HG03066 (cell line): ENCODE measurements around the gene UBQLN4.
"Not testable (repeated sequence)": the region's sequence is repeated elsewhere in the genome, so short reads cannot be mapped to it uniquely, and the experiment has no call there.

ENCODE experiments used
- ATAC-seq: cut with Tn5 transposase; IDR thresholded peaks from one replicate; pipeline ENCODE4 v1.9.1; 2021; ENCODE audit warnings: low read depth; ENCODE audit not compliant: unreplicated experiment

The UBQLN4 gene

DNA sequence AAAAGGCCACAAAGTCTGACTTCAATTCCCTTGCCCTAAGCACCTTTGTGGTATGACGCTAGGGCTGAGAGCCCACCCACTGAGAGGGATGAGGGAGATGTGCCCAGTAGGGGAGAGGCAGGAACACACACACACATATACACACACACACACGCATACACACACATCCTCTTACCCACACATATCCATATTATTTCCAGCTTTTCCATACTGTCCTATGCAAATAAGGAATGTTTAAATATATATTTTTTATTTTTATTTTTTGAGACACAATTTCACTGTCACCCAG, 10.3 kb upstream of the UBQLN4 start:
- no peak for ATAC-seq

DNA sequence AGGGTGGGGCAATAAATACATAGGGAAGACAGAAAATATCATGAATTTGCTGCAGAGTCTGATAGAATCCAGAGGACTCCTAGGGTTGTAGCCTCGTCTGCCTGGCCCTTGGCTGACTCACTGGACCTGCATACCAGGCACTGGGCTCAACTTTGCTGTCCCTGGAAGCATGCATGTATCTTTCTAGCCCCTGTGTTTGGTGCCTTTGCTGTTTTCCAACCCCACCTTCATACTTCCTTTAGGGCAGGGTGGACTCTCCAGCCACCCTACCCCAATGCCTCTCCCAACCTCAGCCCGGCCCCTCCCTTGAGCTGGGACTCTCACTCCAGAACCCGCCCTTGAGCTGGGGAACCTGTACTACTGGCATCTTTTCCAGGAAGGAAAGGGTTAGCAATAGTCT, 8.6 kb upstream of the UBQLN4 start:
- no peak for ATAC-seq

DNA sequence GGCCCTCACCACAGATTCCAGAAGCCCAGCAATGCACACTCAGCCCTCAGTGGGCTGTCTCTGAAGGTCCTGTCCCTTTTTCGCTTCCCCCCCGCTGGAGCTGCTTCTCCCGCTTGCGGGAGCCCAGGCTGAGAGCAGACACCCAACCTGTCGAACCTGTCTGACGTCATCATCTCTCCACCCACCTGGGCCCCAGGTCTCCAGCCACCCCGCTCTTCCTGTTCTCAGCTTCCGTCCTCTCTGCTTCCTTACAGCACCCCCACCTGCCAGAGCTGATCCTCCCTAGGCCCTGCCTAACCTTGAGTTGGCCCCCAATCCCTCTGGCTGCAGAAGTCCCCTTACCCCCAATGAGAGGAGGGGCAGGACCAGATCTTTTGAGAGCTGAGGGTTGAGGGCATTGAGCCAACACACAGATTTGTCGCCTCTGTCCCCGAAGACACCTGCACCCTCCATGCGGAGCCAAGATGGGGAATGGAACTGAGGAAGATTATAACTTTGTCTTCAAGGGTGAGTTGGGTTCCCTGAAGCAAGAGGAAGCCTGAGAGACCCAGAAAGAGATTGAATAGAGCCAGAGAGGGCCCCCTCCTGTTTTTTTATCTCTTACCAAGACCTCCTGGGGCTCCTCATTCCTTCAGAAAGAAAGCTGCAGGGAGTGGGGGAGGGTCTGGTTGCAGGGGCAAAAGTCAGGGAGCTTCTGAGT, 7.5 kb upstream of the UBQLN4 start, which contains the start of gene RAB25:
Gene RAB25, plus strand, starts transcription at position 224 of the 700 bp plus-strand sequence. Its CDS starts 241 bp downstream, at position 465.
- no peak for ATAC-seq

DNA sequence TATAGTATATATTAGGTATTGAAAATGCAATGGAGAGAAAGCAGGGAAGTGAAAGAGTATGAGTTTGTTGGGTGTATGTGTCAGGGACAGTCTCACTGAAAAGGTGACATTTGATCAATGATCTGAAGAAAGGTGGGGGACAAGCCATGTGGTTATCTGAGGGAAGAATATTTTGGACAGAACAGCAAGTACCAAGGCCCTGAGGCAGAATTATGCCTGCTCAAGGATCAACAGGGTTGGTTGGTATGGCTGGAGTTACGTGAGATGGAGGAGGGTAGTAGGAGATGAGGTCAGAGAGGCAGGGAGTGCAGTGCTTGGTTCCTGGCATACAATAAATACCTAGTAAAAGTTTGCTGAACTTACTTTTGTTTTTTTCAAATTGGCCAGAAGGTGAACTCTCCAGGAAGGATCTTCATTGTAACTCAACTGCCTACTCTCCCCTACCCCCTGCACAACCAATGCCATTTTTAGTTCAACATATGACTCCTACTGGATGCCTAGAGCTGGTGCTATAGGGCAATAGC, 2.8 kb upstream of the UBQLN4 start:
- ATAC-seq: no peak

DNA sequence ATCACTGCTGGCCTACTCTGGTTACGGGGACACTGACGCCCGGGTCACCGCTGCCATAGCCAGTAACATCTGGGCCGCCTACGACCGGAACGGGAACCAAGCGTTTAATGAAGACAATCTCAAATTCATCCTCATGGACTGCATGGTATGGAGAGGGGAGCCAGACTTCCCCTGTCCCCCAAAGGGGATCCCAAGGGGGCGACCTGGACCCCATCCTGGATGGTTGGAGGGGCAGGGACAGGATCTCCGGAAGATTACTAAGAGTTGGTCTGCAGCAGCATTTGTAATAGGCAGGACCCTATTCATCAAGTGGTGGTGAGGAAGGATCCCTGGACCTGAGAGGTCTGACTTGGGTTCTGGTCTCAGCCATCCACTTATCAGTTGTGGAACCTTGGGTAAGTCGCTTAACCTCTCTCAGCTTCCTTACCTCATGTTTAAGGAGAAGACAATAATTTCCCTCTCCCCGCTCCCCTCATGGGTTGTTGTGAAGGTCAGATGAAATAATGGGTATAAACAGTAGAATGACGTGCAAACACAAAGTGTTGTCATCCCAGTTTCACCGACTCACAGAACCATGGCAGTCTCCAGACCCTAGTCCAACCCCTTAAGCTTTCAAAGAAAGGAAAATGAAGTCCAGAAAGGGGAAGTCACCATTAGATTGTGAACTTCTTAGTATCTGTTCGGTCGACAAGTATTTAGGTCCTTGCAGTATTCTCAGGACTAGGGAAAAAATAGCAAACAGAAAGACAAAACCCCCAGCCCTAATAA, 1.9 kb upstream of the UBQLN4 start:
- ATAC-seq: no peak

DNA sequence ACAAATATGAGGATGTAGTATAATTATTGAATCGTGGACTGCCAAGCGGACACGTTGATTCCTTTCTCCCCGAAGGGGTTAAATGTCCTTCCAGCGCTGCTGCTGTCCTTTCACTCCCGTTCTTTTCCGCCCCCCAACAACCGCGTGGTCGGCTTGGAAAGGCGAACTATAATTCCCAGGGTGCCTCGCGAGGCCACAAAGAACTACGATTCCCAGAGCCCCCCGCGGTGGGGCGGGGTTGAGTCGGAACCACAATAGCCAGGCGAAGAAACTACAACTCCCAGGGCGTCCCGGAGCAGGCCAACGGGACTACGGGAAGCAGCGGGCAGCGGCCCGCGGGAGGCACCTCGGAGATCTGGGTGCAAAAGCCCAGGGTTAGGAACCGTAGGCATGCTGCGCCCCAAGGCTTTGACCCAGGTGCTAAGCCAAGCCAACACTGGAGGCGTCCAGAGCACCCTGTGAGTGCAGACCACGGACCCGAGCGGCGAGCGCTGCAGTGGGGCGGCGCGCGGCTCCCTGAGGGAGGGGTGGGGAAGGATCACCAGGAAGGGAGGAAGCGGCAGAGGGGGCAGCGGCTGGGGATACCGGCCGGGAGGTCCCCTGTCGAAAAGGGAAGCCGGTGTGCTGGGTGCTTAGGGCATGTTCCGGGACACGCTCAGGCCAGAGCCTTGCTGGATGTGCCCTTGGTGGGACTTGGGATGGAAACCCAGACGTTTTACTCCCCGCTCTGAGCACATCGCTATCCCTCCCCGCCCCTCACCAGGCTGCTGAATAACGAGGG, 1.1 kb upstream of the UBQLN4 start, which contains the start of gene LAMTOR2:
Gene LAMTOR2, plus strand, starts transcription at position 283 of the 781 bp plus-strand sequence. Its CDS starts 108 bp downstream, at position 391.
- peak; percentile 80 for ATAC-seq

DNA sequence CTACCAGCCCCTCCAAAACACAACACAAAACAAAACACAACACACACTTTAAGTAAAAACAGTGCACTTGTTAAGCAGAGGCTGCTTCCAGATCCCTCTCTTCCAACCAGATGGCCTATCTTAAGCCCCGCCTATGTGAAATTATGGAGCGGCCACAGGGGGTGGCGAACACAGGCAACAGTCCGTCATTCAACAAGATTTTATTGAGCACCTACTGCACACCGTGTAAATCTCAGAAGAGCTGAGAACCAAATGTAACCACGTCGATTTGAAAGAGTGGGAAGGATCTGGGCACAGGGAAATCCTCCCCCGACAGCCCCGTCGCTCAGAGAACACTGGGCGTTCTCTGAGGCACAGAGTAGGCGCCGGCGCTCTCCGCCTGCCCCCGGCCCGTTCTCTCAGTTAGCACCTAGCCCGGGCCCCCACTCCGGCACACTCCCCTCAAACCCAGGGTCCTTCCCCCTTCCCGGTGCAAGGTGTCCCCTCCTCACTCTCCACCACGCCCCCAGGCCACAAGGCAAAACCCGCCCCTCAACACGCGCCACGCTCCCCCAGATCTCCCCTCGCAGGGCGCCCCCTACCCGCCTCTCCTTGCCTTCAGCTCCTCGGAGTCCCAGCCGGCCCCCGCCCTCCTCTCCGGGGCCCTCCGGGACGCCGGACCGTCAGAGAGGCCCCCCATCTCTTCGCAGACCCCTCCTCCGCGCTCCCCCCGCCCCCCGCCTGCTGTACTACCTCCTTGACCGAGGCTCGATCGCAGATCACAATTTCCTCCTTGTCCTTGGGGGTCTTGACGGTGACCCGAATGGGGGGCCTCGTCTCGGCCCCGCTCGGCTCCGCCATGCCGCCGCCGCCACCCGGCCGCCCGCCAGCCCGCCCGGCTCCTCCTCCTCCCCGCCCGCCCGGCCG, 483 bp downstream of the UBQLN4 start:
- ATAC-seq: no peak

DNA sequence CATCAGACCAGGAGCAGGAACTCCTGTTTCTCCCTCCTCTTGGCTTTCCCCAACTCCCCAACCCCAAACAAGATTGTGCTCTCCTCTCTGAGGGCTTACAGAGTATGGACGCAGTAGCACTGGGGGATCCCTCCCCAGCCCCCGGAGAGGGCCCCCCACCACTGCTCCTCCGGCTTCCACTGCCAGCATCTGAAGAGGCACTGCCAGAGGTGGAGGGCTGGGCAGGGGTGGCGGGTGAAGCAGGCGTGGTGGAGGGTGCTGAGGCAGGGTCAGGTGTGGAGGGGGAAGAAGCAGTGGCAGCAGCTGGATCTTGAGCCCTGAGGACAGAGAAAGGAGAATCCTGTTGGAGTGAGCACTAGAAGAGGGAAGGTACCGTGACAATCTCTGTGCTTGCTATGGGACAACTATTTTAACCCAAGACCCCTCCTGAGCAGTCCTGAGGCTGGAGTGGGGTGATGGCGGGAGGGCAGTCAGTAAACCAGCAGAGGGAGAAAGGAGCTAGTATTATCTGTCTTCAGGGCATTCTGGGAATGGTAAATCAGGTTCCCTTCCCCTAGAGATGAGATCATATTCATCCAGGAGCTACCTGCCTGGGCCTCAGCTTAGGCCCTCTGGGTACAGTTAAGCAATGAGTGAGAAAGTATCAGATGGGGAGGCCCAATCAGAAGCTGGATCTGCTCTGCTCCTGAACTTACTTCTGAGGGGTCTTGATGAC, 2.4 kb downstream of the UBQLN4 start:
- no peak for ATAC-seq

DNA sequence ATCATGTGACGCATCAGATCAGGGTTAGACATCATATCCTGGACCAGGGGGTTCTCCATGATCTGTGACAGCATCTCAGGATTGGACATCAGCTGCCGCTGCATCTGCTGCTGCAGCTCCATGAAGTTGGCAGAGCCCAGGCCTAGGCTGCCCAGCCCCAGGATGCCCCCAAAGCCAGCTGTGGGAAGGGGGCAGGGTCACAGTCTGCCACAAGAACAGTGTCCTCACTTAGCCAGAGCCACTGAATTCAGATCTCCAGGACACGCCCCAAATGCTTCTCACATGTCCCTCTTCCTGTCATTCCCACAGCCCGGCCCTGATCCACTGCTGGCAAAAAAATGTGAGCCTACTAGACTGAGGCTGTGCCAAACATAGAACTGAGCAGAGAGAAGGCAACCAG, 3.2 kb downstream of the UBQLN4 start:
- ATAC-seq: no peak

DNA sequence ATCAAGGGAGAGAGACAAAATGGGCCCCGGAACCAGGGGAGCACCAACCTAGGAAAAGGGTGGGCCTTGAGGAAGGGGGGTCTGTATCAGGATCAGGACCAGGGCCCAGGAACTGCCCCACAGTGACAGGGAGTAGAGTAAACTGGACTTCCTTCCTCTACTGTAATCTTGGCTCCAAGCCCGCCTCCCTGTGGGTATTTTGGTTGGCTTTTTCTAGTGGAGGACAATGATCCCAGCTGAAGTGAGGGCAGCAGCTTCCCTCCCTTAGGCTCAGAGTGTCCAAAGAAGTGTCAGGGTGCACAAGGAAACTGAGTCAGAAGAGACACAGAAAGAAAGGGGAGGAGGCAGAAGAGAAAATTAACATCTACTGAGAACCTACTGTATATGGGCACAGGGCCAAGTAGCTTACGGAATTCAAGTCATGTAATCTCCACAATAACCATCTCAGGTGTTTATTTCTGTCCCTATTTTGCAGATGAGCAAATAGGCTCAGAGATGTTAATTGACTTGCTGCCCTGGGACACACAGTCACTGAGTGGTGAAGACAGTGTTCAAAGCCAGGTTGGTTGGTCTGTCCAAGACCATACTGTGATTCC, 4.8 kb downstream of the UBQLN4 start:
- ATAC-seq: no peak

DNA sequence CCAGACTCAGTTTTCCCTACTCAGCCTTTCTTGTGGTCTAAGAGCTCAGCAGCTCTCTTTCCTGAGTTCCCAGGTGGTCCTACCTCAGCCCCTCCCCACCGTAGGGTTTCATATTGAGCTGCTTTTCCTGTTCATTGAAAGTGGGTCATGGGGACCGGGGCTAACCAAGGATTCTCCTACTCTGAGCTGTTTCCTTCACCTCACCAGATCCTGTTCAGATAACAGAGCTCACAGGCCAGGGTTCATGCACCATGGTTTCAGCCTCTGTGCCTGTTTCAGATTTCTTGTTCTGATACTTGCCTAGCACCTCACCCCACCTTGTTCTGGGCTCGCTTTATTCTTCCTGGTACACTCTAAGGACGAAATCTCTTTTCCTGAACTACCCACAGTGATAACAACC, 8.5 kb downstream of the UBQLN4 start:
- no peak for ATAC-seq

DNA sequence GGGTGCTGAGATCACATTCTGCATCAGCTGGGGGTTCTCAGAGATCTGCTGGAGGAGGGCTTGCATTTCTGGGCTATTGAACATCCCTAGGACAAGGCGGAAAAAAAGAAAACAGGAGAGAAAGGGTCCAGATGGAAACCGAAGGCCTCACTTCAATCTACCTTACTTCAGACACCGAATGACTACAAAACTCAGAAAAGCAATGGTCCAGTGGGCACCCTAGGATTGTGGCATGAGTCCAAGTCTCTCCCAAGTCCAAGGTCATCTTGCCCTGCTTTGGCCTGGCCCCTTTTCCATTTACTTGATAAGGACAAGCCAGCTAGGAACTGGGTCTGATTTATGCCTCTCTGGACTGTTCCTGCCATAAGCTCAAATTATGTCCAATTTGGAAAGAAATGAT, 10.8 kb downstream of the UBQLN4 start:
- ATAC-seq: no peak

DNA sequence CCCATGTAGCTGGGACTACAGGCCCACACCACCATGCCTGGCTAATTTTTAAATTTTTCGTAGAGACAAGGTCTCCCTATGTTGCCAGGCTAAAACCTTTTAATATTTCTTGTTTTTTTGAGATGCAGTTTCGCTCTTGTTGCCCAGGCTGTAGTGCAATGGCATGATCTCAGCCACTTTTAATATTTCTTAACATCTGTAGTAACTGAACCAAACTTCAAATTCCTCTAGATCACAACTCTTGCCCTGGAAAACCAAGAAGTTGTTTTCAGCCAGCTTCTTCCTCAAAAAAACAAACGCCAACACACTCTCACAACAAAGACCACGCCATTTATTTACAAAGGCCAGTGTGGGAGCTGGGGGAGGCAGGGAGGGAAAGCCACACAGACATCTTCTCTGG, 18.6 kb downstream of the UBQLN4 start:
- ATAC-seq: not testable (repeated sequence)

DNA sequence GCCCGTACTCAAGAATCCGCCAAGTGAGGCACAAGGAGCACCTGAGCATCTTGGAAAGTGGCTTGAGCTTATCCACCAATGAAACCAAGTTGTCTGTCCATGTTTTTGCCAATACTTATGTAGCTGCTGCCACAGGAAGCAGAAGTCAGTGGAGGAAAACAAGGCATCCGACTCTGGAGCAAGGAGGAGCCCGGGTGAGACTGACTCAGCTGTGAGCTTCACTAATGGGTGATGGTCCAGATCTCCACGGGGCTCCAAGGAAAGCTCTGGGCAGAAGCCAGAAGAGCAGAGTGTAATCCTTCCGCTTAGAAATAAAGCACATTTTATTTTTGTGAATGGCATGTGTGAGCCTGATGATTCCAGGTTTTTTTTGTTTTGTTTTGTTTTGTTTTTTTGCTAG, 20.6 kb downstream of the UBQLN4 start:
- no peak for ATAC-seq

DNA sequence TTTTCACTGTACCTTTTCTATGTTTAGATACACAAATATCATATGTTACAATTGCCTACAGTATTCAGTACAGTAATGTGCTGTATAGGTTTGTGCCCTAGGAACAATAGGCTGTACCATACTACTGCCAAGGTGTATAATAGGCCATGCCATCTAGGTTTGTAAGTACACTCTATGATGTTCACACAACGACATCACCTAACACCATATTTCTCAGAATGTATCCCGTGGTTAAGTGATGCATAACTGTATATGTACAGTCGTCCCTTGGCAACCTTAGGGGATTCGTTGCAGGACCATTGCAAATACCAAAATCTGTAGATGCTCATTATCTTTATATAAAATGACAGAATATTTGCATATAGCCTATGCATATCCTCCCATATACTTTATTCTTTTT, 27.0 kb downstream of the UBQLN4 start:
- no peak for ATAC-seq

DNA sequence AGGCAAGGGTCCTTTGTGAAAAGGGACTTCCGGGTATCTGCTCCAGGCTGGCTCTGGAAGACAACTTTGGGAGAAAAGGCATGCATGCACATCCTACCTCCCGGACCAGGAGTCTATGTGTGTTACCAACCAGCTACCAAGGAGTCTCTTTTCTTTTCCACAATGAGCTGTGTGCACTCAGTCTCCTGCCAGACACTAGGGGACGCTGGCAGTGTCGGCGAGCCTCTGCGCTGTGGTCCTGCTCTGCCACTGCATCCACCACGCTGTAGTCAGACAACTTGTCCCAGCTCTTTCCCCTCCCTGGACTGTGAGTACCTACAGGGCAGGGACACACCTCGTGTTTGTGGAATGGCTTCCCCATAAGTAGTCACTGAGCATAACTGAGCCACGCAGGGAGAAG, 27.7 kb downstream of the UBQLN4 start:
- ATAC-seq: no peak

DNA sequence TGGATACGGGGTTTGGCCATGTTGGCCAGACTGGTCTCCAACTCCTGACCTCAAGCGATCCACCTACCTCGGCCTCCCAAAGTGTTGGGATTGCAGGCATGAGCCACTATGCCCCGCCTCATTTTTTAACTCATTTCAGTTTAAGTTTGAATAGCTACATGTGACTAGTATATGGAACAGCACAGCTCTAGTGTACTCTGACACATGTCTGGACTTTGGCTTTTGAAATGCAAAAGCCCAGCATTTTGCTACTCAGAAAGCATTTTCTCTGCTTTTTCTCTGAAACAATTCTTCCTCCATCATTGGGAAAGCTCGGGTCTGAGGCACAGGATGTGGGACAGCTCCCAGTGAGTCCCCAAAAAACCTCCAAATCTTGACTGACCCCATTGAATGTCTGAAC, 28.8 kb downstream of the UBQLN4 start:
- ATAC-seq: no peak

DNA sequence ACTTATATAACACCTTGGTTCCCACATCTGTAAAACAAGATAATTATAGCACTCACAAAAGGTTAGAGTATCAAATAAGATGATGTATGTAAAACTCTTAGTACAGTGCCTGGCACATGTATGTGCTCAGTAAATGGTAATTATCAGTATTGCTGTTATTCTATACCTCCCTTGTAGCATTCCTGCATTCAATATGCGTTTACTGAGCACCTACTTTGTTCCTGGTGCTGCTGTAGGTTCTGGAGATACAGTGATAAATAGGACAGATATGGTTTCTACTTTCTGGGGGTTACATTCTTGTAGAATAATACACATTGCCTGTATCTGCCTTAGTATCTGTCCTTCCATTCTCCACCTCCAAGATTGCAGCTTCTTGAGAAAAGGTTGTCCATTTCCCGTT, 31.6 kb downstream of the UBQLN4 start:
- no peak for ATAC-seq

DNA sequence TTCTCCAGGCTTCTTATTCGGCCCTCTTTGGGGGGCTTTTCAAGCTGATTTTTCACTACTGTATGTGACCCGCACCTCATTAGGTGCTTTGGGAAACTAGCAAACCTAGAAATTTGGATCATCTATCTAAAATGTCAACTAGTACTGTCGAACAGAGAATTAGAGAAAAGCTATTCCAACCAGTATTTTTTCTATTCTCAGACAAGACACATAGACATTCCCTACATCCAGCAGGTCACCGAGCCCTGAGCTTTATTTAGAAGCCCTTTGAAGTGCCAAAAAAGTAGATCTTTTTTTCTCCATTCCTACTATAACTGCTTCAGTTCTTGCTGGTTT, 32.5 kb downstream of the UBQLN4 start:
- no peak for ATAC-seq
